ENCODE results near the gene FCN2. TPM values are rescaled to one million over a fixed set of nuclear protein-coding genes. Genes with fewer than 3 reads are reported as not detected.

FCN2 gene
- total RNA-seq, 1 experiment from 2014 or later = not detected

- ChIA-PET CTCF (no interaction called here), RAD21 (ENCODE audit: low non-redundant PET in 1 of 2, low total read pairs in 2 of 2, uncharacterized antibody in 2 of 2, unreplicated experiment in 2 of 2) (no interaction called here), POLR2A (no interaction called here)
- intact Hi-C loops (cut with micrococcal nuclease) = no loop called here
- no peak overlapping the region for H3K4me3 ChIP-seq (replicated peaks in 1 of 2; ENCODE audit: low read depth in 1 of 2, low read length in 2 of 2)
- no peaks in the 10 kb centered on the region for H3K36me3 ChIP-seq (ENCODE audit: control insufficient read depth in 1 of 2, insufficient read depth in 2 of 2, low read length in 2 of 2)
- no peak overlapping the region for H3K27ac ChIP-seq (ENCODE audit: low read depth, low read length)
- H3K79me2 ChIP-seq (ENCODE audit: insufficient read depth, low read length) = no peaks in the 10 kb centered on the region
- no peaks in the 10 kb centered on the region for H3K4me1 ChIP-seq (ENCODE audit: control insufficient read depth in 1 of 2, insufficient read depth in 2 of 2, low read length in 2 of 2)
- H3K9me2 ChIP-seq (ENCODE audit: insufficient read depth) = no peaks in the 10 kb centered on the region
- BruUV-seq (replicated peaks) = no TSS peak
- ATAC-seq (no peak), DNase-seq (ENCODE audit: low read depth, low spot score) (no peak)
- H3K4me2 ChIP-seq (ENCODE audit: low read length) = no peak overlapping the region
- no peak overlapping the region for H3K9ac ChIP-seq (ENCODE audit: low read length)
- no peak overlapping the region for H2AFZ ChIP-seq (ENCODE audit: low read depth, low read length, poor library complexity, severe bottlenecking)
- H4K20me1 ChIP-seq (ENCODE audit: insufficient read depth) = no peaks in the 10 kb centered on the region
- TF ChIP-seq EGR1 (IDR thresholded peaks at IDR 0.05; ENCODE audit: low read depth) (no peak), EZH2phosphoT487 (IDR thresholded peaks at IDR 0.05; ENCODE audit: borderline replicate concordance) (no peak), FOSL1 (IDR thresholded peaks at IDR 0.05; ENCODE audit: low read depth) (no peak), TCF7L2 (IDR thresholded peaks at IDR 0.05; ENCODE audit: borderline replicate concordance, extremely low read depth, insufficient read depth, insufficient read length) (no peak)
- TF ChIP-seq, protein P1, sequence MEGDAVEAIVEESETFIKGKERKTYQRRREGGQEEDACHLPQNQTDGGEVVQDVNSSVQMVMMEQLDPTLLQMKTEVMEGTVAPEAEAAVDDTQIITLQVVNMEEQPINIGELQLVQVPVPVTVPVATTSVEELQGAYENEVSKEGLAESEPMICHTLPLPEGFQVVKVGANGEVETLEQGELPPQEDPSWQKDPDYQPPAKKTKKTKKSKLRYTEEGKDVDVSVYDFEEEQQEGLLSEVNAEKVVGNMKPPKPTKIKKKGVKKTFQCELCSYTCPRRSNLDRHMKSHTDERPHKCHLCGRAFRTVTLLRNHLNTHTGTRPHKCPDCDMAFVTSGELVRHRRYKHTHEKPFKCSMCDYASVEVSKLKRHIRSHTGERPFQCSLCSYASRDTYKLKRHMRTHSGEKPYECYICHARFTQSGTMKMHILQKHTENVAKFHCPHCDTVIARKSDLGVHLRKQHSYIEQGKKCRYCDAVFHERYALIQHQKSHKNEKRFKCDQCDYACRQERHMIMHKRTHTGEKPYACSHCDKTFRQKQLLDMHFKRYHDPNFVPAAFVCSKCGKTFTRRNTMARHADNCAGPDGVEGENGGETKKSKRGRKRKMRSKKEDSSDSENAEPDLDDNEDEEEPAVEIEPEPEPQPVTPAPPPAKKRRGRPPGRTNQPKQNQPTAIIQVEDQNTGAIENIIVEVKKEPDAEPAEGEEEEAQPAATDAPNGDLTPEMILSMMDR (IDR thresholded peaks at IDR 0.05 in 2 of 3, conservative IDR thresholded peaks at IDR 0.05 in 1 of 3; ENCODE audit: borderline replicate concordance in 1 of 3, insufficient read depth in 1 of 3, low read depth in 2 of 3, low read length in 2 of 3) = no peak
- TF ChIP-seq, protein P2, sequence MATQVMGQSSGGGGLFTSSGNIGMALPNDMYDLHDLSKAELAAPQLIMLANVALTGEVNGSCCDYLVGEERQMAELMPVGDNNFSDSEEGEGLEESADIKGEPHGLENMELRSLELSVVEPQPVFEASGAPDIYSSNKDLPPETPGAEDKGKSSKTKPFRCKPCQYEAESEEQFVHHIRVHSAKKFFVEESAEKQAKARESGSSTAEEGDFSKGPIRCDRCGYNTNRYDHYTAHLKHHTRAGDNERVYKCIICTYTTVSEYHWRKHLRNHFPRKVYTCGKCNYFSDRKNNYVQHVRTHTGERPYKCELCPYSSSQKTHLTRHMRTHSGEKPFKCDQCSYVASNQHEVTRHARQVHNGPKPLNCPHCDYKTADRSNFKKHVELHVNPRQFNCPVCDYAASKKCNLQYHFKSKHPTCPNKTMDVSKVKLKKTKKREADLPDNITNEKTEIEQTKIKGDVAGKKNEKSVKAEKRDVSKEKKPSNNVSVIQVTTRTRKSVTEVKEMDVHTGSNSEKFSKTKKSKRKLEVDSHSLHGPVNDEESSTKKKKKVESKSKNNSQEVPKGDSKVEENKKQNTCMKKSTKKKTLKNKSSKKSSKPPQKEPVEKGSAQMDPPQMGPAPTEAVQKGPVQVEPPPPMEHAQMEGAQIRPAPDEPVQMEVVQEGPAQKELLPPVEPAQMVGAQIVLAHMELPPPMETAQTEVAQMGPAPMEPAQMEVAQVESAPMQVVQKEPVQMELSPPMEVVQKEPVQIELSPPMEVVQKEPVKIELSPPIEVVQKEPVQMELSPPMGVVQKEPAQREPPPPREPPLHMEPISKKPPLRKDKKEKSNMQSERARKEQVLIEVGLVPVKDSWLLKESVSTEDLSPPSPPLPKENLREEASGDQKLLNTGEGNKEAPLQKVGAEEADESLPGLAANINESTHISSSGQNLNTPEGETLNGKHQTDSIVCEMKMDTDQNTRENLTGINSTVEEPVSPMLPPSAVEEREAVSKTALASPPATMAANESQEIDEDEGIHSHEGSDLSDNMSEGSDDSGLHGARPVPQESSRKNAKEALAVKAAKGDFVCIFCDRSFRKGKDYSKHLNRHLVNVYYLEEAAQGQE (IDR thresholded peaks at IDR 0.05; ENCODE audit: low read depth) = no peak
- H3K27me3 ChIP-seq (ENCODE audit: insufficient read depth, low read length) = peaks cover 3% of the 10 kb centered on the region; the same call in 1 of the 2 replicates
- no peaks in the 10 kb centered on the region for H3K9me3 ChIP-seq (ENCODE audit: control insufficient read depth in 1 of 2, insufficient read depth in 1 of 2, low read depth in 1 of 2, low read length in 2 of 2)
These were observed 55.2 kb downstream of the FCN2 start for GRCh38 chr9:134935701-134936345.
